ENCODE data around the gene ZNF500.
"Not testable (repeated sequence)": the region's sequence is repeated elsewhere in the genome, so short reads cannot be mapped to it uniquely, and the experiment has no call there.

The ZNF500 gene

GRCh38 chr16:4795828-4796572 is 29.0 kb upstream of the ZNF500 start:
- DNase-seq, result no peak

DNA sequence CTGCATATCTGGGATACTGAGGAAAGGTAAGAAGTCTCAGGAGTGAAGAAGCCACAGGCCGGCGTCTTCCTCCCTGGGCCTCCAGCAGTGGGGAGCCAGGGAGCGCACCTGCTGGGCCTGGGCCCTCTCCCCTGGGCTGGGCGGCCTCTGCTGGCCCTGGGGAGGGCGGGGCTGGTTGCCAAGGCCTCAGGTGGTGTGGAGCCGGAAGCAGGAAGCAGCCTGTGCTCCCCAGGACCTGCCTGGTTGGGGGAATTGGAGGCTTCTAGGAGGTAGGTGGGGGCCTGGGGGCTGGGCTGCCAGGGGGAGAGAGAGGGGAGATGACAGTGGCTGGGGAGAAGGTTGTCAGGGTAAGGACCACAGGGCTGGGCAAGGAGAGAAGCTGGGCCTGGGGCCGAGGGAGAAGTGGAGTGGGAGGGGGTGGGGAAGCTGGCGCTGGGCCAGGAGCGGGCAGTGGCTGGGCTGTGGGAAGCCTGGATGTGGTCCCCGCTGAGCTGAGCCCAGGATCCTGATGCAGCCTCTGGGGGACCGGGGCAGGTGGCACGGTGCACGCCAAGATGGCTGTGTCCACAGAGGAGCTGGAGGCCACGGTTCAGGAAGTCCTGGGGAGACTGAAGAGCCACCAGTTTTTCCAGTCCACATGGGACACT is 28.3 kb upstream of the ZNF500 start, which contains the start of gene SMIM22:
TSS of gene SMIM22 (plus strand) at position 189 of the 647 bp plus-strand sequence. CDS start at position 555, 366 bp downstream.
- DNase-seq, result peak; percentile 16 to 30

GRCh38 chr16:4792951-4793513 is 26.1 kb upstream of the ZNF500 start:
- no peak for DNase-seq

- no peak for DNase-seq
These were observed 23.9 kb upstream of the ZNF500 start for GRCh38 chr16:4790871-4791270.

DNA sequence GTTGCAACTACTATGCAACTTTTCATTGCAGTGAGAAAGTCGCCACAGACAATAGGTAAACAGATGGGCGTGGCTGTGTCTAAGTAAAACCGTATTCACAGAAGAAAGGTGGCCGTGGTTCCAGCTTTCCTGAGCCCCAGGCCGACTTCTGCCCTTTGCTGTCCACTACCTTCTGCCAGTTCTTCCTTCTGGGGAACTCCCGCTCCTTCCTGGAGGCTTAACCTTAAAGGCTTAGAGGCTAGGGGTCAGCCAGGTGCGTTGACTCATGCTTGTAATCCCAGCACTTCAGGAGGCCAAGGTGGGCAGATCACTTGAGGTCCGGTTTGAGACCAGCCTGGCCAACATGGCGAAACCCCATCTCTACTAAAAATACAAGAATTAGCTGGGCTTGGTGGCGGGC is 23.3 kb upstream of the ZNF500 start:
- DNase-seq, result no peak

DNA sequence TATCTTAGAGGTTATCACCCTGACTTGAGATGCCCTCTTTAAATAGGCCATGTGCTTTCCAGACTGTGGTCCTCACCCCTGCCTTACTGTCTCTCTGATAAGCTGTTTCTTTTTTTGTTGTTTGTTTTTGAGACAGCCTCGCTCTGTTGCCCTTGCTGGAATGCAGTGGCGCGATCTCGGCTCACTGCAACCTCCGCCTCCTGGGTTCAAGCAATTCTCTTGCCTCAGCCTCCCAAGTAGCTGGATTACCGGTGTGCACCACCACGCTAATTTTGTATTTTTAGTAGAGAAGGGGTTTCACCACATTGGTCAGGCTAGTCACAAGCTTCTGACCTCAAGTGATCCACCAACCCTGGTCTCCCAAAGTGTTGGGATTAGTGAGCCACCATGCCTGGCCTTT is 21.9 kb upstream of the ZNF500 start:
- no peak for DNase-seq

GRCh38 chr16:4788489-4788889 is 21.5 kb upstream of the ZNF500 start:
- no peak for DNase-seq

DNA sequence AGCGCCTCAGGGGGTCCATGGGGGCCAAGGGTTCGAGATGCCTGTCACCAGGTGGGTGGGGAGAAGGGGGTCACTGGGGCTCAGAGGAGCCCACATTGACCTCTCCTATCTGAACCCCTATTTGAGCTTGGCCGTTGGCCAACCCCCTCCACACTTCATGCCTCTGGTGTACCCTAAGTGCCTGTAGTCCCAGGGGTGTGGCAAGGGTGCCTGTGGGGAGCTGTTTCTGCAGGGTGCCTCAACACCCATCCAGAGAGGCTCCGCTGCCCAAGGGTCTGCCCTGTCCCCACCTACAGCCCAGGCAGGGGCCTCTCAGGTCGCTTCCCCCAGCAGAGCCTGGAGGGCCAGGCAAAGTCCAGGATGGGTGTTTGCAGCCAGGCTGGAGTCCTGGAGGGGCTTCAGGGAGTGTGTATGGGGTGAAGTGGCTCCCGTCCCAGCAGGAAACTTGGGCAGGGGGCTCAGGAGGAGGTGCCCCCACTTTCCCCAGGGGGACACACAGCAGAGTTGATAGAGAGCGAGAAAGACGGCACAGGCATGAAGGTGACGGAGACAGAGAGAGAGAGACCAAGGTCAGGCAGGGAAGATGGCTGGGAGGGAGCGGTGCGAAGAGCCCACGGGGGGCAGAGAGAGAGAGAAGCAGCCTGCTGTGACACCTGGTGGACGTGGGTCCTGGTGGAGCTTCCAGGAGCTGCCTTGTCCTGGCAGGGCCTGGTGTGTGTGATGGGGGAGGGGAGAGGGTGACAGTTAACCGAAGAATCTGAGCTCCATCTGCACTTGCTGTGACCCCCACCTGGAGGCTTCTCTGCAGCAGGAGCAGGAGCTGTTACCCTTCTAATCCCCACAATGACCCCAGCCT is 20.9 kb upstream of the ZNF500 start, which contains the start of gene SEPTIN12:
TSS of gene SEPTIN12 (minus strand) at position 719 of the 856 bp plus-strand sequence. CDS start at position 19, 700 bp downstream.
- DNase-seq, result no peak

GRCh38 chr16:4787068-4787467 is 20.1 kb upstream of the ZNF500 start:
- no peak for DNase-seq

GRCh38 chr16:4785758-4786433 is 18.9 kb upstream of the ZNF500 start:
- no peak for DNase-seq

DNA sequence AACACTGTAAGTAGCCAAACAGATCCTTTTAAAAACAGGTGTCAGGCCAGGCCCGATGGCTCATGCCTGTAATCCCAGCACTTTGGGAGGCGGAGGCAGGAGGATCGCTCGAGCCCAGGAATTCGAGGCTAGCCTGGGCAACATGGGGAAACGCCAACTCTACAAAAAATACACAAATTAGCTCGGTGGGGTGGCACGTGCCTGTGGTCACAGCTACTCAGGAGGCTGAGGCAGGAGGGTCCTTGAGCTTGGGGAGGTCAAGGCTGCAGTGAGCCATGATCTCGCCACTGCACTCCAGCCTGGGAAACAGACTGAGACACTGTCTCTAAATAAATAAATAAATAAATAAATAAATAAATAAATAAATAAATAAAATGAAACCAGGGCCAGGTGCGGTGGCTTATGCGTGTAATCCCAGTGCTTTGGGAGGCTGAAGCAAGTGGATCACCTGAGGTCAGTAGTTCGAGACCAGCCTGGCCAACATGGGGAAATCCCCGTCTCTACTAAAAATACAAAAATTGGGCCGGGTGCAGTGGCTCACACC is 17.6 kb upstream of the ZNF500 start:
- not testable (repeated sequence) for DNase-seq

DNA sequence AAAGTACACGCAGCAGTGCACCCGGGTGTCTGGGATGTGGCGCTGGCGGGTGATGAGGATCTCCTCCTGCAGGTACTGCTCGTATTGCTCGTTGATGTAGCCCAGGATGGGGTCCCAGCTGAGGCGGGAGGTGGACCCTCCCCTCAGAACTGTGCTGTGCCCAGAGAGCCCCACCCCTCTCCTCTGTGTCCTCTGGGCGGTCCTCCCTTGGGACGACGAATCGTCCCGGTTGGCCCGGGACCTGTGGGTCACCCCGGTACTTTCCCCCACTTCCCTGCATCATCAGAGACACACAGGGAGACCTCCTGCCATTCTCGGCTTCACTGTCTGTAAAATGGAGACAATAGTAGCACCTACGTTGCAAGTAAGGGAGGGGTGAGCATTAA is 17.0 kb upstream of the ZNF500 start:
- DNase-seq, result no peak

- DNase-seq, result no peak
These were observed 16.4 kb upstream of the ZNF500 start for GRCh38 chr16:4783251-4783950.

DNA sequence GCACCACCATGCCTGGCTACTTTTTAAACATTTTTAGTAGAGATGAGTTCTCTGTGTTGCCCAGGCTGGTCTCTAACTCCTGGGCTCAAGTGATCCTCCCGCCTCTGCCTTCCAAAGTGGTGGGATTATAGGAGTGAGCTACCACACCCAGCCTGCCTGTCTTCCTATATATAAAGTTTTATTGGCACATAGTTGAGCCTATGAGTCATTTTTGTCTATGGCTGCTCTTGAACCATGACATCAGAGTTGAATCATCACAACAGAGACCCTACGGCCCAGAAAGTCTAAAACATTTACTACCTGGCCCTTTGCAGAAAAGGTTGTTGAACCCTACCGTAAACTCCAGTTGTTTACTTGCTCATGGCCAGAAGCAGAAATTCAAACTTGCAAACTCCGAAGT is 13.3 kb upstream of the ZNF500 start:
- no peak for DNase-seq

GRCh38 chr16:4778050-4778392 is 11.1 kb upstream of the ZNF500 start:
- no peak for DNase-seq

DNA sequence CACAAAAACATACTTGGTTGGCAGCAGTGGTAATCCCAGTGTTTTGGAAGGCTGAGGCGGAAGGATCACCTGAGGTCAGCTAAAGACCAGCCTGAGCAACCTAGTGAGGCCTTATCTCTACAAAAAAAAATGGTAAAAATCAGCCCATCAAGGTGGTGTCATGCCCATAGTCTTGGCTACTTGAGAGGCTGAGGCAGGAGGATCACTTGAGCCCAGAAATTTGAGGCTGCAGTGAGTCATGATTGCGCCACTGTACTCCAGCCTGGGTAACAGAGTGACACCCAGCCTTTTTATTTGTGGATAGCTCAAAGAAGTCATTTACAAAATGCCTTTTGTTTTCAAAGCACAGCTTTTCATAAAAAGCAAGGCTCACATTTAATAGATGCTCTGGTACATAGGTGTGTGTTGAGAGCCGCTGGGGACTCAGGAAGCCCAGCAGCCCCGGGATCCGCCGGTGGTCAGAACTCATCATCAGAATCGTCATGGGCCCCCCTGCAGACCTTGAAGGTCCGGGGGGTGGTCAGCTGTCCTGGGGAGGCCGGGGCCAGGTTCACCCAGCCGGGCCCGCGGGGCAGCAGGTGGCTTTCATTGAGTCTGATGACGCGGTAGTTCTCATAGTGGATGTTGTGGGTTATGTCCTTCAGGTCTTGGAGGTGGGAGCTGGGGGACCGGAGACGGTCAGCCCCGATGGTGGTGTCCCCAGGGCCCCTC is 10.5 kb upstream of the ZNF500 start:
- DNase-seq, result no peak

DNA sequence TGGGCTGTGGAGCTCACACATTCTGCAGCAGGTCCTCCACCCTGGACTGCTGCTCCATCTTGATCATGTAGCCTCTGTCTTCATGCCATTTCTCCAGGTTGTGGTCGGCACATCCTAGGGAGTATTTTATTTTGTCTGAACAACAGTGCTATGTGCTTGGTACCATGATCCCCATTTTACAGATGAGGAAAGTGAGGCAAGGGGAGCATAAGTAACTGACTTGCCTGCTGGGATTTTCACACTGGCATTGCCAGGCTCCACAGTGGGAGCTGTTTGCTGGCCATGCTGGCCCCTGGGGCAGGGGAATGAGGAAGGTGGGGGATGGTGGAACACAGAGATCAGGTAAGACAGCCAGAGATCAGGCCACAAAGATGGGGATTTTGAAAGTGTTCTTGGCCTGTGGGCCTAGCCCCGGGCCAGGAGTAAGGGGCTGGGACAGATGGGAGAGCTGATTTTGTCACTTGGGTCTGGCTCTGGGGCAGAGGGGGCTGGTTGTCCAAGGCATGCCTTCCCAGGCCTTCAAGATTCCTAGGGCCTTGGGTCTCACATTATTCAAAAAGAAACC is 9.3 kb upstream of the ZNF500 start:
- DNase-seq, result no peak

DNA sequence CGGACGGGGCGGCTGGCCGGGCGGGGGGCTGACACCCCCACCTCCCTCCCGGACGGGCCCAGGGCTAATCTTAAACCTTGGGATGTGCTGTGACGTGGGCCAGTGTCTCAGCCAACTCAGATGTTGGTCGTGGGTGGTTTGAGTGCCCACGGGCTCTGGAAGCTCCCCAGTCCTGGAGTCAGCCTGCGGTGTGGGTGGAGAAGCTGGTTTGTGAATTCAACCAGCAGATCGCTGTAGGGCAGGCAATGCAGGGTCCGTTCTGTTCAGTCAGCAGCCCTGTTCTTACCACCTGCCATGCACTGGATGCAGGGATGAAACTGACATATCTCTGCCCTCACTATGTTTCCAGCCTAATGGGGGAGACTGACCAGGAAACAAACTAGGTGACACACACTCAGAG is 8.0 kb upstream of the ZNF500 start:
- no peak for DNase-seq

DNA sequence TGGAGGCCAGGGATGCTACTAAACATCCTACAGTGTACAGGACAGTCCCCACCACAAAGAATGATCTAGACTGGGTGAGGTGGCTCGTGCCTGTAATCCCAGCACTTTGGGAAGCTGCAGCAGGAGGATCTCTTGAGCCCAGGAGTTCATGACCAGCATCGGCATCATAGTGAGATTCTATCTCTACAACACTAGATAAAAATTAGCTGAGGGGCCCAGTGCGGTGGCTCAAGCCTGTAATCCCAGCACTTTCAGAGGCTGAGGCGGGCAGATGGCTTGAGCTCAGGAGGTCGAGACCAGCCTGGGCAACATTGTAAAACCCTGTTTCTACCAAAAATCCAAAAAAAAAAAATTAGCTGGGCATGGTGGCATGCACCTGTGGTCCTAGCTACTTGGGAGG is 5.4 kb upstream of the ZNF500 start:
- no peak for DNase-seq

DNA sequence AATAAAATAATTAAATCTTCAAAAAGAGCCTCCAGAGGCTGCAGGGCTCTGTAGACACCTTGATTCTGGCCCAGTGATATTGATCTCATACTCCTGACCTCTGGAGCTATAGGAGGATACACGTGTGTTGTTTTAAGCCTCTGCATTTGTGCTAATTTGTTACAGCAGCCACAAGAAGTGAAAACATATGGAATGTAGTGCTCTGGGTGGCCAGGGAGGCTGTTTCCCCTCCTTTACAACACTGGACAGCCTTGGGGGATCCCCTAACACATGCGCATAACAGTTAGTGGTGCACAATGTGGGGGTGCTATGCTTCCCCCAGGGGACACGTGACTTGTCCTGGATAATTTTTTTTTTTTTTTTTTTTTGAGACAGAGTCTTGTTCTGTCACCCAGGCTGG is 4.7 kb upstream of the ZNF500 start:
- no peak for DNase-seq

DNA sequence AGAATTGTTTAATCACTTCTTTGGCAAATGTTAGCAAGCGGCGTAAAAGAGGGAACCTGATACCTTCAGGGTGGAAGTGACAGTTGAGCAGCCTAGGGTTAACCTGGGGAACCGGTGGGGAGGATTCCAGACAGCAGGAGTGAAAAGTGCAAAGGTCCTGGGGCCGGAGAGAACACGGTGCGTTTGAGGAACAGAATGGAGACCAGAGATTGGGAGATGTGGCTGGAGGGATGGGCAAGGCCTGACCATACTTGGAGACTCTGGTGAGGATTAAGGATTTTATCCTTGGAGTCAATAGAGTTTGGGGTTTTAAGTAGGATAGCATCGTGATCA is 2.3 kb upstream of the ZNF500 start:
- no peak for DNase-seq
